ENCODE data around the gene COL18A1. TPM values are rescaled to one million over a fixed set of nuclear protein-coding genes. Genes with fewer than 3 reads are reported as not detected.
A peak's percentile ranks its signal among the peaks of the same experiment; 100 is the strongest.

The COL18A1 gene
- total RNA-seq, 1 donor from 2014 or later, result 302 TPM

GRCh38 chr21:45556302-45556644 is 151.3 kb downstream of the COL18A1 start:
- no peak overlapping the region for H3K4me3 Mint-ChIP-seq
- H3K27ac Mint-ChIP-seq, result no peak overlapping the region
- peaks cover 11% of the 10 kb centered on the region for H3K4me1 Mint-ChIP-seq
- DNase-seq (ENCODE audit: low spot score in 2 of 2, unreplicated experiment in 2 of 2), result no peak
- H3K9me3 Mint-ChIP-seq, result no peaks in the 10 kb centered on the region
- no peaks in the 10 kb centered on the region for H3K36me3 Mint-ChIP-seq
- no peaks in the 10 kb centered on the region for H3K27me3 Mint-ChIP-seq (ENCODE audit: low read depth)
- peak; percentile 48 for TF ChIP-seq CTCF (IDR thresholded peaks at IDR 0.05; ENCODE audit: unreplicated experiment)

GRCh38 chr21:45556645-45557615 is 152.0 kb downstream of the COL18A1 start:
- Mint-ChIP-seq H3K9me3 (no peaks in the 10 kb centered on the region), H3K4me1 (peaks cover 8% of the 10 kb centered on the region), H3K36me3 (no peaks in the 10 kb centered on the region), H3K27ac (no peak overlapping the region), H3K27me3 (ENCODE audit: low read depth) (no peaks in the 10 kb centered on the region), H3K4me3 (peak overlapping the region; percentile 24)
- no peak for DNase-seq (ENCODE audit: low spot score in 2 of 2, unreplicated experiment in 2 of 2)
- no peak for TF ChIP-seq CTCF (IDR thresholded peaks at IDR 0.05; ENCODE audit: unreplicated experiment)

- Mint-ChIP-seq H3K9me3 (peaks cover under 1% of the 10 kb centered on the region), H3K4me3 (no peak overlapping the region), H3K4me1 (peaks cover 14% of the 10 kb centered on the region), H3K36me3 (no peaks in the 10 kb centered on the region), H3K27ac (no peak overlapping the region), H3K27me3 (ENCODE audit: low read depth) (no peaks in the 10 kb centered on the region)
- TF ChIP-seq CTCF (IDR thresholded peaks at IDR 0.05; ENCODE audit: unreplicated experiment), result no peak
- peak in 1 of 2 experiments; percentile 13 for DNase-seq (ENCODE audit: low spot score in 2 of 2, unreplicated experiment in 2 of 2)
Measured at GRCh38 chr21:45557616-45558043, 152.7 kb downstream of the COL18A1 start.

GRCh38 chr21:45558044-45558721 is 153.2 kb downstream of the COL18A1 start:
- Mint-ChIP-seq H3K4me1 (peaks cover 20% of the 10 kb centered on the region), H3K27me3 (ENCODE audit: low read depth) (no peaks in the 10 kb centered on the region), H3K36me3 (peaks cover 1% of the 10 kb centered on the region), H3K4me3 (no peak overlapping the region), H3K9me3 (peaks cover 6% of the 10 kb centered on the region), H3K27ac (no peak overlapping the region)
- no peak for DNase-seq (ENCODE audit: low spot score in 2 of 2, unreplicated experiment in 2 of 2)
- TF ChIP-seq CTCF (IDR thresholded peaks at IDR 0.05; ENCODE audit: unreplicated experiment), result no peak

- DNase-seq (ENCODE audit: low spot score in 2 of 2, unreplicated experiment in 2 of 2), result no peak
- H3K9me3 Mint-ChIP-seq, result peaks cover 13% of the 10 kb centered on the region
- H3K27me3 Mint-ChIP-seq (ENCODE audit: low read depth), result no peaks in the 10 kb centered on the region
- TF ChIP-seq CTCF (IDR thresholded peaks at IDR 0.05; ENCODE audit: unreplicated experiment), result no peak
- no peak overlapping the region for H3K27ac Mint-ChIP-seq
- H3K36me3 Mint-ChIP-seq, result peaks cover 6% of the 10 kb centered on the region
- H3K4me3 Mint-ChIP-seq, result no peak overlapping the region
- H3K4me1 Mint-ChIP-seq, result peaks cover 21% of the 10 kb centered on the region
Measured at GRCh38 chr21:45559216-45560105, 154.5 kb downstream of the COL18A1 start.

All from mesothelial cell of epicardium (in vitro differentiated cells).